PC-3 (cell line): ENCODE data around the gene KNTC1. TPM values are rescaled to one million over a fixed set of nuclear protein-coding genes. Genes with fewer than 3 reads are reported as not detected.
A peak's percentile ranks its signal among the peaks of the same experiment; 100 is the strongest.

ENCODE experiments used
- ATAC-seq: fragments of 200-7000 bp; cut with Tn5 transposase; 2 replicates; pipeline ENCODE4 v1.9.1; 2020; ENCODE audit warnings: mild to moderate bottlenecking, moderate library complexity
- BruUV-seq: library from RNA; stranded (reverse); fragments of 400-500 nt; replicated peaks from 2 replicates; lab custom pipeline; 2021; lab: Mats Ljungman, UMichigan
- CTCF ChIA-PET: fragments of 300-600 bp; sonication (Branson Sonifier 250); formaldehyde crosslinking; loops from one replicate; lab custom pipeline; 2022; ENCODE audit warnings: antibody characterized with exemption; lab: Charles Lee
- POLR2A ChIA-PET: fragments of 300-600 bp; sonication (Branson Sonifier 250); formaldehyde crosslinking; loops from one replicate; lab custom pipeline; 2022; ENCODE audit warnings: antibody characterized with exemption; ENCODE audit not compliant: unreplicated experiment; lab: Charles Lee
- DNase-seq: peaks from one replicate; pipeline ENCODE4 v3.0.0-alpha.2; 2015
- H2AFZ ChIP-seq: fragments of 300-600 bp; sonication (generic); 2 replicates; pipeline ENCODE4 v1.6.0; 2016; ENCODE audit warnings: antibody characterized with exemption, low read length
- H3F3A ChIP-seq: fragments of 300-600 bp; sonication (generic); one replicate; pipeline ENCODE4 v1.6.0; 2017; ENCODE audit warnings: antibody characterized with exemption, low read length, control low read depth, mild to moderate bottlenecking; ENCODE audit not compliant: unreplicated experiment
- H3K27ac ChIP-seq: fragments of 300-600 bp; sonication (generic); 2 replicates; pipeline ENCODE4 v1.5.1; 2016; ENCODE audit warnings: mild to moderate bottlenecking, low read length
- H3K27me3 ChIP-seq: fragments of 300-600 bp; sonication (generic); 2 replicates; pipeline ENCODE4 v1.6.1; 2016; ENCODE audit warnings: low read length, mixed read lengths
- H3K36me3 ChIP-seq: fragments of 300-600 bp; sonication (generic); 2 replicates; pipeline ENCODE4 v1.6.1; 2016; ENCODE audit warnings: low read depth, mixed run types, low read length, mixed read lengths
- H3K4me1 ChIP-seq: fragments of 300-600 bp; sonication (generic); 2 replicates; pipeline ENCODE4 v1.5.1; 2016; ENCODE audit warnings: low read length; ENCODE audit not compliant: insufficient read depth
- H3K4me2 ChIP-seq: fragments of 300-600 bp; sonication (generic); 2 replicates; pipeline ENCODE4 v1.6.0; 2016; ENCODE audit warnings: low read length
- H3K4me3 ChIP-seq: fragments of 300-600 bp; sonication (generic); 2 replicates; pipeline ENCODE4 v1.5.1; 2016; ENCODE audit warnings: mild to moderate bottlenecking, low read length, mixed read lengths
- H3K79me2 ChIP-seq: fragments of 300-600 bp; sonication (generic); 2 replicates; pipeline ENCODE4 v1.6.1; 2017; ENCODE audit warnings: low read length, mixed read lengths
- H3K9ac ChIP-seq: fragments of 300-600 bp; sonication (generic); 2 replicates; pipeline ENCODE4 v1.6.0; 2016; ENCODE audit warnings: mild to moderate bottlenecking, low read length
- H3K9me2 ChIP-seq: fragments of 300-600 bp; sonication (generic); replicated peaks from 2 replicates; pipeline ENCODE4 v1.6.1; 2016; ENCODE audit warnings: mixed run types, low read length, mixed read lengths
- H3K9me3 ChIP-seq: fragments of 300-600 bp; sonication (generic); 2 replicates; pipeline ENCODE4 v1.6.1; 2016; ENCODE audit warnings: low read length, mixed read lengths
- H4K20me1 ChIP-seq: fragments of 300-600 bp; sonication (generic); 2 replicates; pipeline ENCODE4 v1.6.1; 2016; ENCODE audit warnings: low read length, mixed read lengths
- CTCF ChIP-seq: fragments of 300-600 bp; sonication (generic); conservative IDR thresholded peaks from 2 replicates; pipeline ENCODE4 v1.5.1; 2017; ENCODE audit warnings: antibody characterized with exemption, low read depth, mild to moderate bottlenecking, low read length
- EZH2 ChIP-seq: fragments of 300-600 bp; sonication (generic); IDR thresholded peaks from one replicate; pipeline ENCODE4 v1.6.1; 2017; ENCODE audit warnings: antibody characterized with exemption, mild to moderate bottlenecking, low read length; ENCODE audit not compliant: unreplicated experiment
- EZH2phosphoT487 ChIP-seq: fragments of 300-600 bp; sonication (generic); IDR thresholded peaks from 2 replicates; pipeline ENCODE4 v1.6.1; 2018; ENCODE audit warnings: mild to moderate bottlenecking, antibody characterized with exemption, low read length, borderline replicate concordance
- intact Hi-C: fragments of 100-400 bp; cut with micrococcal nuclease; formaldehyde crosslinking; loops from 2 replicates; pipeline ENCODE4 v1.9.0; 2023
- total RNA-seq: library from RNA; depleted of rRNA; stranded (reverse); fragments of >200 nt; gene quantifications from 2 replicates; pipeline ENCODE4 v1.2.3, GENCODE V29; 2014

Gene KNTC1
- total RNA-seq, 1 experiment from 2014 or later = 80.3 TPM

- no peaks in the 10 kb centered on the region for H3K9me3 ChIP-seq
- no peak overlapping the region for H3K4me3 ChIP-seq
- H3K27me3 ChIP-seq = no peaks in the 10 kb centered on the region
- no peaks in the 10 kb centered on the region for H4K20me1 ChIP-seq
- no peak overlapping the region for H2AFZ ChIP-seq
- H3K4me2 ChIP-seq = no peak overlapping the region
- peaks cover 19% of the 10 kb centered on the region for H3K4me1 ChIP-seq
- TF ChIP-seq EZH2phosphoT487 (no peak), EZH2 (no peak), CTCF (no peak)
- H3K9ac ChIP-seq = no peak overlapping the region
- CTCF ChIA-PET = no interaction called here
- intact Hi-C loops = no loop called here
- H3K79me2 ChIP-seq = no peaks in the 10 kb centered on the region
- no peak overlapping the region for H3K27ac ChIP-seq
- DNase-seq = no peak
- H3F3A ChIP-seq = peaks cover 6% of the 10 kb centered on the region
- no peaks in the 10 kb centered on the region for H3K36me3 ChIP-seq
- no TSS peak for BruUV-seq
- POLR2A ChIA-PET = no interaction called here
- no peak for ATAC-seq
- H3K9me2 ChIP-seq = no peaks in the 10 kb centered on the region
These were observed 138.3 kb downstream of the KNTC1 start for GRCh38 chr12:122665349-122665748.

DNA sequence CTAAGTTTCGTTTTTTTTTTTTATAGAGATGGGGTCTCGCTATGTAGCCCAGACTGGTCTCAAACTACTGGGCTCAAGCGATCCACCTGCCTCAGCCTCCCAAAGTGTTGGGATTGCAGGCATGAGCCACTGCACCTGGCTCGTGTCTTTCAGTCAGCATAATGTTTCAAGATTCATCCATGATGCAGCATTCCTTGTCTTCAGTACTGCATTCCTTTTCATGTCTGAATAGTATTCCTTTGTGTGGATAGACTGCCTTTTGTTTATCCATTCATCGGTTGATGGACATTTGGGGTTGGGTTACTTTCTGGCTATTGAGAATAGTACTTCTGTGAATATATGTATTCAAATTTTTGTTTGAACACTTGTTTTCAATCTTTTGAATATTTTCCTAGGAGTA lies 138.7 kb downstream of the KNTC1 start:
- Histone ChIP-seq H3K4me3 (no peak overlapping the region), H3K4me1 (peaks cover 23% of the 10 kb centered on the region), H3K27ac (no peak overlapping the region), H2AFZ (no peak overlapping the region), H3F3A (peaks cover 6% of the 10 kb centered on the region), H3K4me2 (no peak overlapping the region), H3K79me2 (no peaks in the 10 kb centered on the region), H3K27me3 (no peaks in the 10 kb centered on the region), H3K9me2 (no peaks in the 10 kb centered on the region), H4K20me1 (no peaks in the 10 kb centered on the region), H3K36me3 (no peaks in the 10 kb centered on the region), H3K9ac (no peak overlapping the region), H3K9me3 (no peaks in the 10 kb centered on the region)
- CTCF ChIA-PET = no interaction called here
- POLR2A ChIA-PET = no interaction called here
- no peak for DNase-seq
- no peak for ATAC-seq
- intact Hi-C loops = no loop called here
- no TSS peak for BruUV-seq
- TF ChIP-seq EZH2phosphoT487 (no peak), EZH2 (no peak), CTCF (no peak)

DNA sequence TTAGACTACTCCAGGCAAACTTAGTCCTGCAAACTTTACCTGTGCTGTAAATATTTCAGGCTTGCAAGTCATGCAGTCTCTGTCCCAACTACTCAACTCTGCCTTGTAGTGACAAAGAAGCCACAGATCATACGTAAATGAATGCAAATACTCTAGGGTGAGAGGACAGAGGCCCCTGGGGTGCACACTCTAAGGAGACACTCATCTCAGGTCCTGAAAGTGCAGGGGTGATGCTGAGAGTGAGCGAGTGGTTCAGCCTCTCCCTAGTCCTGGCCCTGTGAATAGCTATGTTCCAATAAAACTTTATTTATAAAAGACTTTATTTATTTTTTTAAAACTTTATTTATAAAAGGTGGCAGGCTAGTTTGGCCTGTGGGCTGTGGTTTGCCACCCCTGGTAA lies 141.2 kb downstream of the KNTC1 start:
- no TSS peak for BruUV-seq
- ATAC-seq = no peak
- POLR2A ChIA-PET = interaction anchor here (0.5 to 0.6 kb wide), 2 partner anchors 10 to 11 kb away, joined by 3 to 7 read pairs; no protein-coding TSS in a partner anchor

More for the DNA sequence above, 141.2 kb downstream of the KNTC1 start:
- Histone ChIP-seq H3K9ac (no peak overlapping the region), H3K79me2 (no peaks in the 10 kb centered on the region), H3F3A (peaks cover 6% of the 10 kb centered on the region), H3K4me1 (peaks cover 23% of the 10 kb centered on the region), H2AFZ (no peak overlapping the region), H3K9me3 (no peaks in the 10 kb centered on the region), H3K27me3 (no peaks in the 10 kb centered on the region), H3K27ac (peak overlapping the region; percentile 76), H3K4me3 (no peak overlapping the region), H3K9me2 (no peaks in the 10 kb centered on the region), H3K4me2 (no peak overlapping the region), H3K36me3 (no peaks in the 10 kb centered on the region), H4K20me1 (no peaks in the 10 kb centered on the region)
- no peak for DNase-seq
- no peak for TF ChIP-seq CTCF
- TF ChIP-seq EZH2 = no peak
- TF ChIP-seq EZH2phosphoT487 = no peak
- CTCF ChIA-PET = interaction anchor here (0.7 kb wide), 1 partner anchor 56 kb away, joined by 5 read pairs; no protein-coding TSS in a partner anchor
- intact Hi-C loops = no loop called here
